ENCODE results near the gene KCNJ16. TPM values are rescaled to one million over a fixed set of nuclear protein-coding genes. Genes with fewer than 3 reads are reported as not detected.

KCNJ16 gene
- total RNA-seq, 1 experiment from 2014 or later, result not detected

DNA sequence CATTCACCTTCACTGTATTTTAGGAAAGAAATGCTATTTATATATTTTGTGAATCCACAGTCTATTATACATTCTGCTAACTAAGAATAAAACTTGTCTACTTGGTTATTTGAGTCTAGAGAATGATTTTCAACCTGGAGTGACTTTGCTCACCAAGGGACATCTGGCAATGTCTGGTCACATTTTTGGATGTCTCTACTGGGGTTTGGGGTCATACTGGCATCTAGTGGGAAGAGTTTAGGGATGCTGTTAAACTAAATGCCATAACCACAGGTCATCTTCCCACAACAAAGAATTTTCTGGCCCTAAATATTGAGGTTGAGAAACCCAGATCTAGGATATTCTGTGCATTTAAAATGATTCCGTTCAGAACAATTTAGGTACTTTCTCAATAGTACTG, 26.0 kb downstream of the KCNJ16 start:
- no TSS peak for BruUV-seq (replicated peaks)
- in situ Hi-C loops (cut with HindIII; ENCODE audit: low pct_unique_long_range_greater_than_20kb, low sequenced_read_pairs) (no loop called here), intact Hi-C loops (cut with micrococcal nuclease; ENCODE audit: unreplicated experiment) (no loop called here)
- Histone ChIP-seq H3K4me3 (ENCODE audit: low read depth in 2 of 2, low read length in 2 of 2) (no peak overlapping the region), H3K27me3 (ENCODE audit: control insufficient read depth, insufficient read depth, low read length) (no peaks in the 10 kb centered on the region), H3K9me3 (ENCODE audit: control insufficient read depth, insufficient read depth, low read depth, low read length) (no peaks in the 10 kb centered on the region), H3K36me3 (ENCODE audit: control insufficient read depth, insufficient read depth, low read length) (no peaks in the 10 kb centered on the region), H3K4me1 (ENCODE audit: control insufficient read depth, insufficient read depth, low read length) (no peaks in the 10 kb centered on the region), H3K27ac (ENCODE audit: low read length) (no peak overlapping the region)
- CTCF ChIA-PET, result no interaction called here
- POLR2A ChIA-PET, result no interaction called here
- DNase-seq (ENCODE audit: low read depth, low spot score) (no peak), ATAC-seq (no peak)
- TF ChIP-seq, protein P1, sequence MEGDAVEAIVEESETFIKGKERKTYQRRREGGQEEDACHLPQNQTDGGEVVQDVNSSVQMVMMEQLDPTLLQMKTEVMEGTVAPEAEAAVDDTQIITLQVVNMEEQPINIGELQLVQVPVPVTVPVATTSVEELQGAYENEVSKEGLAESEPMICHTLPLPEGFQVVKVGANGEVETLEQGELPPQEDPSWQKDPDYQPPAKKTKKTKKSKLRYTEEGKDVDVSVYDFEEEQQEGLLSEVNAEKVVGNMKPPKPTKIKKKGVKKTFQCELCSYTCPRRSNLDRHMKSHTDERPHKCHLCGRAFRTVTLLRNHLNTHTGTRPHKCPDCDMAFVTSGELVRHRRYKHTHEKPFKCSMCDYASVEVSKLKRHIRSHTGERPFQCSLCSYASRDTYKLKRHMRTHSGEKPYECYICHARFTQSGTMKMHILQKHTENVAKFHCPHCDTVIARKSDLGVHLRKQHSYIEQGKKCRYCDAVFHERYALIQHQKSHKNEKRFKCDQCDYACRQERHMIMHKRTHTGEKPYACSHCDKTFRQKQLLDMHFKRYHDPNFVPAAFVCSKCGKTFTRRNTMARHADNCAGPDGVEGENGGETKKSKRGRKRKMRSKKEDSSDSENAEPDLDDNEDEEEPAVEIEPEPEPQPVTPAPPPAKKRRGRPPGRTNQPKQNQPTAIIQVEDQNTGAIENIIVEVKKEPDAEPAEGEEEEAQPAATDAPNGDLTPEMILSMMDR (IDR thresholded peaks at IDR 0.05), result peak; percentile 11; the same call in 1 of the 2 replicates
- TF ChIP-seq POLR2AphosphoS5 (IDR thresholded peaks at IDR 0.05; ENCODE audit: low read depth, low read length) (no peak), TCF7L2 (IDR thresholded peaks at IDR 0.05; ENCODE audit: low read depth, low read length) (no peak)
- TF ChIP-seq, protein P2, sequence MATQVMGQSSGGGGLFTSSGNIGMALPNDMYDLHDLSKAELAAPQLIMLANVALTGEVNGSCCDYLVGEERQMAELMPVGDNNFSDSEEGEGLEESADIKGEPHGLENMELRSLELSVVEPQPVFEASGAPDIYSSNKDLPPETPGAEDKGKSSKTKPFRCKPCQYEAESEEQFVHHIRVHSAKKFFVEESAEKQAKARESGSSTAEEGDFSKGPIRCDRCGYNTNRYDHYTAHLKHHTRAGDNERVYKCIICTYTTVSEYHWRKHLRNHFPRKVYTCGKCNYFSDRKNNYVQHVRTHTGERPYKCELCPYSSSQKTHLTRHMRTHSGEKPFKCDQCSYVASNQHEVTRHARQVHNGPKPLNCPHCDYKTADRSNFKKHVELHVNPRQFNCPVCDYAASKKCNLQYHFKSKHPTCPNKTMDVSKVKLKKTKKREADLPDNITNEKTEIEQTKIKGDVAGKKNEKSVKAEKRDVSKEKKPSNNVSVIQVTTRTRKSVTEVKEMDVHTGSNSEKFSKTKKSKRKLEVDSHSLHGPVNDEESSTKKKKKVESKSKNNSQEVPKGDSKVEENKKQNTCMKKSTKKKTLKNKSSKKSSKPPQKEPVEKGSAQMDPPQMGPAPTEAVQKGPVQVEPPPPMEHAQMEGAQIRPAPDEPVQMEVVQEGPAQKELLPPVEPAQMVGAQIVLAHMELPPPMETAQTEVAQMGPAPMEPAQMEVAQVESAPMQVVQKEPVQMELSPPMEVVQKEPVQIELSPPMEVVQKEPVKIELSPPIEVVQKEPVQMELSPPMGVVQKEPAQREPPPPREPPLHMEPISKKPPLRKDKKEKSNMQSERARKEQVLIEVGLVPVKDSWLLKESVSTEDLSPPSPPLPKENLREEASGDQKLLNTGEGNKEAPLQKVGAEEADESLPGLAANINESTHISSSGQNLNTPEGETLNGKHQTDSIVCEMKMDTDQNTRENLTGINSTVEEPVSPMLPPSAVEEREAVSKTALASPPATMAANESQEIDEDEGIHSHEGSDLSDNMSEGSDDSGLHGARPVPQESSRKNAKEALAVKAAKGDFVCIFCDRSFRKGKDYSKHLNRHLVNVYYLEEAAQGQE (IDR thresholded peaks at IDR 0.05; ENCODE audit: insufficient read depth in 1 of 2, low read depth in 2 of 2, low read length in 1 of 2), result no peak

DNA sequence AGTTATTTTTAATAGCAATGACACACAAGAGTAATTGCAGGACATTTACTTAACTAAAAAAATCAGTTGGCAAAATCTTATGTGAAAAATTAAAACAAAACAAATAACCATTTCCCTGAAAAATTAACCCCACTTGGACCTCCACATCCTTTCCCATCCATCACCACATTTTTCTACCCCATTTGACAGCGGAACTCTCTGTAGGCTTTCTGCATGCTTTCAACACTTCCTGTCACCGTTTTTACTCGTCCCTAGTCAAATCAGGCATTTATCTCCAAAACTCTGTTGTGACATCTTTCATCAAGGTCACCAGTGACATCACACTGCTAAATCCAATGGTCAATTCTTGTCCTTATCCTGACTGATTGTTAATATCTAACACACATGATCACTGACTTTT, 27.5 kb downstream of the KCNJ16 start:
- intact Hi-C loops (cut with micrococcal nuclease; ENCODE audit: unreplicated experiment), result no loop called here
- Histone ChIP-seq H3K36me3 (ENCODE audit: control insufficient read depth, insufficient read depth, low read length) (no peaks in the 10 kb centered on the region), H3K4me3 (ENCODE audit: low read depth in 2 of 2, low read length in 2 of 2) (no peak overlapping the region), H3K27me3 (ENCODE audit: control insufficient read depth, insufficient read depth, low read length) (no peaks in the 10 kb centered on the region), H3K27ac (ENCODE audit: low read length) (no peak overlapping the region), H3K4me1 (ENCODE audit: control insufficient read depth, insufficient read depth, low read length) (no peaks in the 10 kb centered on the region), H3K9me3 (ENCODE audit: control insufficient read depth, insufficient read depth, low read depth, low read length) (no peaks in the 10 kb centered on the region)
- POLR2A ChIA-PET, result no interaction called here
- ATAC-seq, result no peak
- in situ Hi-C loops (cut with HindIII; ENCODE audit: low pct_unique_long_range_greater_than_20kb, low sequenced_read_pairs), result no loop called here
- no peak for TF ChIP-seq TCF7L2 (IDR thresholded peaks at IDR 0.05; ENCODE audit: low read depth, low read length)
- TF ChIP-seq SIN3A (IDR thresholded peaks at IDR 0.05; ENCODE audit: borderline replicate concordance, insufficient read depth, low read depth, low read length), result no peak
- TF ChIP-seq, protein P2 (IDR thresholded peaks at IDR 0.05; ENCODE audit: insufficient read depth in 1 of 2, low read depth in 2 of 2, low read length in 1 of 2), result no peak
- no peak for TF ChIP-seq POLR2AphosphoS5 (IDR thresholded peaks at IDR 0.05; ENCODE audit: low read depth, low read length)
- TF ChIP-seq, protein P1 (IDR thresholded peaks at IDR 0.05), result no peak
- BruUV-seq (replicated peaks), result no TSS peak
- CTCF ChIA-PET, result interaction anchor here (0.6 kb wide), 1 partner anchor 25 kb away, joined by 3 read pairs; no protein-coding TSS in a partner anchor
- DNase-seq (ENCODE audit: low read depth, low spot score), result no peak
